NB4 (cell line): ENCODE measurements around the gene KRT4.

Experiments used
- POLR2A ChIP-seq: IDR thresholded peaks from 2 replicates; pipeline ENCODE4 v1.6.1; 2011; ENCODE audit warnings: mild to moderate bottlenecking; ENCODE audit not compliant: insufficient read length; ENCODE audit errors: extremely low read depth
- TF ChIP-seq, protein P1 (sequence below): IDR thresholded peaks from one replicate; pipeline ENCODE4 v1.5.1; 2012; ENCODE audit warnings: low read depth, low read length

DNA sequence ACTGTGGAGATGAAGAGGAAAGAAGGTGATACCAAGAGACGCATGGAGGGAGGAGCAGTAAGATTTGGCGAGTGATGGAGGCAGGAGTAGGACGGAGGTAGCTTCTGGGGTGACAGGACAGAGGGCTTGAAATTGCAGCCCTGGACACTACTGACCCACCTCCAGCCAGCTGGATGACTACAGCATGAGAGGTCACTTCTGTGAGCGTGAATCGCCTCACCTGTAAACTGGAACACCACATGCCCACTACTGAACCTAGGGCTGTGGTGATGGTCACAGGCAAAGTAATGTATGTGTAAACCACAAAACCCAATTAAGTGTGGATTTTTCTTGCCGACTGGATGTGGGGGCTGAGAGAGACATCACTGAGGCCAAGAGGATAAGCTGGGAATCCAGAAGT lies 6.6 kb upstream of the KRT4 start:
- TF ChIP-seq, protein P1, sequence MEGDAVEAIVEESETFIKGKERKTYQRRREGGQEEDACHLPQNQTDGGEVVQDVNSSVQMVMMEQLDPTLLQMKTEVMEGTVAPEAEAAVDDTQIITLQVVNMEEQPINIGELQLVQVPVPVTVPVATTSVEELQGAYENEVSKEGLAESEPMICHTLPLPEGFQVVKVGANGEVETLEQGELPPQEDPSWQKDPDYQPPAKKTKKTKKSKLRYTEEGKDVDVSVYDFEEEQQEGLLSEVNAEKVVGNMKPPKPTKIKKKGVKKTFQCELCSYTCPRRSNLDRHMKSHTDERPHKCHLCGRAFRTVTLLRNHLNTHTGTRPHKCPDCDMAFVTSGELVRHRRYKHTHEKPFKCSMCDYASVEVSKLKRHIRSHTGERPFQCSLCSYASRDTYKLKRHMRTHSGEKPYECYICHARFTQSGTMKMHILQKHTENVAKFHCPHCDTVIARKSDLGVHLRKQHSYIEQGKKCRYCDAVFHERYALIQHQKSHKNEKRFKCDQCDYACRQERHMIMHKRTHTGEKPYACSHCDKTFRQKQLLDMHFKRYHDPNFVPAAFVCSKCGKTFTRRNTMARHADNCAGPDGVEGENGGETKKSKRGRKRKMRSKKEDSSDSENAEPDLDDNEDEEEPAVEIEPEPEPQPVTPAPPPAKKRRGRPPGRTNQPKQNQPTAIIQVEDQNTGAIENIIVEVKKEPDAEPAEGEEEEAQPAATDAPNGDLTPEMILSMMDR = no peak
- no peak for TF ChIP-seq POLR2A
